Measurements from ENCODE around the gene NOX5.

Gene NOX5

DNA sequence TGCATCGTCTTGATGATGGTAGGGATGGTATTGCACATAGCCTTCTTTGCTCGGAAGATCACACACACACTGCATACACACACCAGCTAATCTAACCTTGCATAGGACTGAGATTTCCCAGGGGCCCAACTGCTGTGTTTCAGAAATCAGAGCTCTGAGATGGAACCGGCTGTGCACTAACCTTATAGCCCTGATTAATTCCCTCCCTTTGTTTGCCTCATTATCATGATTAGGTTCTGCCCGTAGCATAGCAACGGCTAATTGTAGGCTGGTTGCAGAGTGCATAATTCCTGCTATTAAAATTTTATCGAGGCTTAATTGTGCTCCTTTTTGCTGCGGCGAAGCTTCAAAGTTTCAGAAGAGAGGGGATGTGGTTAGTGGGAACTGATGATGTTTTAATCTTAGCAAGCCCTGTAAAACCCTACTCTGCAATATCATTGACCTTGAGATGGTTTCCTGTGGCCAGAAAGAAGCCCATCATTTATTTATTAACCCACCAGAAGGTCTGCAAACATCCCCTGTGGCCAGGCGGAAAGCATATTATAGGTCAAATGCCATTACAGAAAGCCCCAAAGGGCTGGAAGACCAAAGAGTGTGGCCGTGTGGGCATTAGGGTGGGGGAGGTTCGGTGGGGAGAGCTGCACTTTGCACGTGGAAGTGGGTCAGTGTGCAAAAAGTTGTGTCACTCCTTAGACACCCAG lies 89.7 kb downstream of the NOX5 start:
- DNase-seq (ENCODE audit: low read depth): no peak

DNA sequence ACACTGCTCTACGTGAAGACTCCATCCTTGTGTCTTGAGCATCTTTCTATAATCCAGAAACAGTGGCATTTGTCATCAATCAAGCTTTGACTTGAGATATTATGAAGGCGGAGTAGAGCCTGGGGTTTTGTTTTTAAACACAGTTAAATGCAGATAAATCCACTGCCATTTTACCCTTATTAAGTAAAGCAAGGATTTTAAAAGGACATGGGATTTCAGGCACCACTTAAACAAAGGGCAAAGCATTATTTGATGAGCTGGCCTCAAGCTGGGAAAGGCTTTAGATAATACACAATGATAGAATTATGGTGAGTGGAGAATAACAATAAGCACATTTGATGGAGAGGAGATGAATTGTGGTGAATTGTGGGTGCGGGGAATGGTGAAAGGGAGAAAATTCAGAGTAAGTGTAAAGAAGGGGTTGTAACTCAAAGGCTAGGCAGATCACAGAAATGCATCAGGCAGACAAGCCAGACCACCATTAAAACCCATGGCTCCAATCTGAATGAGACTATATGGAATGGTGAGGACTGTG lies 91.0 kb downstream of the NOX5 start:
- no peak for DNase-seq (ENCODE audit: low read depth)

DNA sequence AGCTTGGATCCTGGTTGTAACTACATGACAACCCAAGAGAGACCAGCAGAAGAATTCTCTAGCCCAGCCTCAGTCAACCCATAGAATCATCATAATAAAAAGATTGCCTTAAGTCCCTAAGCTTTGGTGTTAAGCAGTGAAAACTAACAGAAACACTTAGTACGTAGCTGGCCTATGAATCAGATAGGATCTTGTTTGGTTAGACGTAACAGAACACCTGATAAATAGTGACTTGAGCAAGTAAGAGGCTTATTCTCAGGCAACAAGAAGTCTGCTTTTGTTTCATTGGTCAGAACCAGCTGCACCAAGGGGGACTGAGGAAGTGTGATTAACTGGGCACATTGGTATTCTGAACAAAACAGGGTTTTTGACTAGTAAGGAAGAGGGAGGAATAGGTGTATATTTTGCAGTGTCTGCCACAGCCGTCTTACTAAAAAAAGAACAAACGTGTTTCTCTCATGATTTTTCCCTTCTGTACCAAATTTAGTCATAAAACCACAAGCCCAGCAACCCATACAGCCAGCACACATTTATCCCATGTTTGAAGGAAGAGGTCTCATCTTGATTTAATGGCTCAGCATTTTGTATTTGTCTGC lies 92.6 kb downstream of the NOX5 start:
- no peak for DNase-seq (ENCODE audit: low read depth)

All from activated T-cell treated with anti-CD3 and anti-CD28 coated beads for 24 hours (primary cell).